Measurements from ENCODE around the gene GRIN2C. TPM values are rescaled to one million over a fixed set of nuclear protein-coding genes. Genes with fewer than 3 reads are reported as not detected.
"Not testable (repeated sequence)": the region's sequence is repeated elsewhere in the genome, so short reads cannot be mapped to it uniquely, and the experiment has no call there.

GRIN2C gene
- total RNA-seq, 3 donors from 2014 or later (not counting 1 experiment from before 2014, with no cell fraction given), result not detected

DNA sequence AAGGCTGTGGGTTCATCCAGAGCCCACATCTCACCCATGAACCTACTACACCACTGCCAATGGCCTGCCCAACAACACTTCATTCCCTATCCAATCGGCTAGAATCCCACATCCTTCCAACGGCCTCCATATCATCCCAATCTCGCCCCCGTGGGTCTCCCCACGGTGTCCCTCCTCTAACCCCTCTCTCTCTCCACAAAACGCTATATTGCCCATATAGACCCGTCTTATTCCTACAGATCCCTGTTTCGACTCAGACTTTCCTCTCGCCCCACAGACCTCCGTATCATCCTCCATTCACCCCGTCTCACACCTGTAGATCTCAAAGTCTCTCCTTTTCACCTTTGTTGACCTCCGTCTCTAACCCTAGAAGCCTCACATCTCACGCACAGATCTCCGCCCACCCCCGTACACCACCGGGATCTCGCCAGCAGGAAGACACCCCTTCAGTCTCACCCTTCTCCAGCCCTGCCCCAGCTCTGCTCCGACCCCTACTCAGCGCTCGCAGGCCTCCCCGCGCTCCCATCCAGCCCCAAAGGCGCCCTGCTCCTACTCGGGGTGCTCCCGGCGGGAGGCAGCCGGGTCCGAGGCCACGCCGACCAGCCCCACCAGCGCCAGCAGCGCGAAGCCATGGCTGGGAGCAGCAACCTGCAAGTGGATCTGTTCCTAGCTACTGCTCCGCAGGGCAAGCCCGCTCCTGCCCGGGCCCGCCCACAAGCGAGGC, 12.8 kb upstream of the GRIN2C start, which contains the start of gene FDXR:
TSS of gene FDXR (minus strand) at position 682 of the 724 bp plus-strand sequence. CDS start at position 632, 50 bp downstream.
- Mint-ChIP-seq H3K4me3 (peak within 1 kb of the TSS; percentile 95), H3K9me3 (no peaks in the 10 kb centered on the region), H3K27ac (peak within 1 kb of the TSS; percentile 97), H3K36me3 (no peaks in the 10 kb centered on the region), H3K27me3 (ENCODE audit: low read depth in 2 of 2) (no peaks in the 10 kb centered on the region), H3K4me1 (peaks cover 22 to 29% of the 10 kb centered on the region in 2 donors)
- H3K27me3 ChIP-seq (ENCODE audit: control insufficient read depth, insufficient read depth, low read length), result no peaks in the 10 kb centered on the region
- WGBS (ENCODE audit: insufficient coverage), result 8% methylated on average over 38 of the region's 38 CpGs
- intact Hi-C loops (cut with micrococcal nuclease), result no loop called here
- ATAC-seq (no peak), DNase-seq (no peak)
- peak within 1 kb of the TSS; percentile 91 for H3K27ac ChIP-seq (ENCODE audit: low read length)
- H3K36me3 ChIP-seq (ENCODE audit: control insufficient read depth, insufficient read depth, low read length), result no peaks in the 10 kb centered on the region
- H3K4me1 ChIP-seq (ENCODE audit: control insufficient read depth, insufficient read depth, low read length), result peaks cover 17% of the 10 kb centered on the region
- H3K4me3 ChIP-seq (ENCODE audit: low read length), result peak within 1 kb of the TSS; percentile 68
- no peaks in the 10 kb centered on the region for H3K9me3 ChIP-seq (ENCODE audit: control insufficient read depth, insufficient read depth, low read length)
- TF ChIP-seq, protein P1, sequence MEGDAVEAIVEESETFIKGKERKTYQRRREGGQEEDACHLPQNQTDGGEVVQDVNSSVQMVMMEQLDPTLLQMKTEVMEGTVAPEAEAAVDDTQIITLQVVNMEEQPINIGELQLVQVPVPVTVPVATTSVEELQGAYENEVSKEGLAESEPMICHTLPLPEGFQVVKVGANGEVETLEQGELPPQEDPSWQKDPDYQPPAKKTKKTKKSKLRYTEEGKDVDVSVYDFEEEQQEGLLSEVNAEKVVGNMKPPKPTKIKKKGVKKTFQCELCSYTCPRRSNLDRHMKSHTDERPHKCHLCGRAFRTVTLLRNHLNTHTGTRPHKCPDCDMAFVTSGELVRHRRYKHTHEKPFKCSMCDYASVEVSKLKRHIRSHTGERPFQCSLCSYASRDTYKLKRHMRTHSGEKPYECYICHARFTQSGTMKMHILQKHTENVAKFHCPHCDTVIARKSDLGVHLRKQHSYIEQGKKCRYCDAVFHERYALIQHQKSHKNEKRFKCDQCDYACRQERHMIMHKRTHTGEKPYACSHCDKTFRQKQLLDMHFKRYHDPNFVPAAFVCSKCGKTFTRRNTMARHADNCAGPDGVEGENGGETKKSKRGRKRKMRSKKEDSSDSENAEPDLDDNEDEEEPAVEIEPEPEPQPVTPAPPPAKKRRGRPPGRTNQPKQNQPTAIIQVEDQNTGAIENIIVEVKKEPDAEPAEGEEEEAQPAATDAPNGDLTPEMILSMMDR (IDR thresholded peaks at IDR 0.05), result no peak

DNA sequence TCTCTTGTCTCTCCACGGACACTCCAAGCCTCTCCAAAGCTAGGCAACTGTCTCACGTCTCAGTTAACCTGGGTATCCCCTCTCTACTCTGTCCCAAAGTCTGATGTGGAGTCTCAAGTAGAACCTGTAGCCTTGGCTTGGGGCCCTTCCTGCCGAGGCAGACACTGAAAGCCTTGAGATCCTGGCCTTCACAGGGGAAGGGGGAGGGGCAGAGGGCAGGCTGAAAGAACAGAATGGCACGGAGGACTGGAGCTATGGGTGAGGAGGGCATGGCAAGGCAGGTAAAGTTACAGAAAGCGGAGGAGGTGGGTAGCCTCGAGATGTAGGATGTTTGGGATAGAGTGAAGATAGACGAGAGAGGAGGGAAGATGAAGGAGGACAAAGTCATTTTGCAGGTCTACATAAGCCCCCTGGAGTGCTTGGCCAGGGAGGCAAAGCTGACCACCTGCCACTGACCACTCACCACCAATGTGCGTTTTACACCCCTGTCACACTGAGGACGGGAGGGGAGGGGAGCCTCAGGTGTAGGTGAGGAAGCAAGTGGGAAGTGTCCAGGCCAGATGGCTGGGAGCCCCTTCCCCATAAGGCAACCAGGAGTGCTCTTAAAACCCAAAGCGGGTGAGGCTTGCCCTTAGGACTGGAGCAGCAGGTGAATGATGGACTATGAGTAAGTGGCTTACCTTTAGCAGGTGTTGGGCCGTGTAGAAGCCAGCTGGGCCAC, 11.8 kb upstream of the GRIN2C start:
- no peak overlapping the region for H3K27ac ChIP-seq (ENCODE audit: low read length)
- no peaks in the 10 kb centered on the region for H3K27me3 ChIP-seq (ENCODE audit: control insufficient read depth, insufficient read depth, low read length)
- no peak overlapping the region for H3K4me3 ChIP-seq (ENCODE audit: low read length)
- 82% methylated on average over 10 of the region's 11 CpGs for WGBS (ENCODE audit: insufficient coverage)
- H3K36me3 ChIP-seq (ENCODE audit: control insufficient read depth, insufficient read depth, low read length), result no peaks in the 10 kb centered on the region
- H3K4me1 ChIP-seq (ENCODE audit: control insufficient read depth, insufficient read depth, low read length), result peaks cover 17% of the 10 kb centered on the region
- no peaks in the 10 kb centered on the region for H3K36me3 Mint-ChIP-seq
- no peak overlapping the region for H3K27ac Mint-ChIP-seq
- no peaks in the 10 kb centered on the region for H3K27me3 Mint-ChIP-seq (ENCODE audit: low read depth in 2 of 2)
- intact Hi-C loops (cut with micrococcal nuclease), result no loop called here
- peaks cover 22 to 29% of the 10 kb centered on the region in 2 donors for H3K4me1 Mint-ChIP-seq
- ATAC-seq (no peak), DNase-seq (no peak)
- H3K9me3 ChIP-seq (ENCODE audit: control insufficient read depth, insufficient read depth, low read length), result no peaks in the 10 kb centered on the region
- peak overlapping the region; percentile 95 for H3K4me3 Mint-ChIP-seq
- TF ChIP-seq, protein P1 (IDR thresholded peaks at IDR 0.05), result no peak
- no peaks in the 10 kb centered on the region for H3K9me3 Mint-ChIP-seq

DNA sequence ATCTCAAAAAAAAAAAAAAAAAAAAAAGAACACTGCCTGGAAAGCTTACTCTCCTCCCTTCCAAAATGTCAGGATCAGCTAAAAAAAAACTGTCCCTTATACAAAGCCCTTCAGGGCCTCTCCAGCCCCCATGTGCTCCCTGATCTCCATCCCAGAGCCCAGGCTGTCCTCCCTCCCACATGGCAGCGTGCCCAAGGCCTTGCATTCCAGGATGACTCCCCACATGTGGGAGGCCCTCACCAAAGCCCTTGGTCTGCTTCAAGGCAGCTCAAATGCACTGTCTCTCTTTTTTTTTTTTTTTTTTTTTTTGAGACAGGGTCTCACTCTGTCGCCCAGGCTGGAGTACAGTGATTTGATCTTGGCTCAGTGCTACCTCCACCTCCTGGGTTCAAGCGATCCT, 10.8 kb upstream of the GRIN2C start:
- WGBS (ENCODE audit: insufficient coverage), result 97% methylated on average over 3 of the region's 3 CpGs
- Mint-ChIP-seq H3K4me3 (no peak overlapping the region), H3K27me3 (ENCODE audit: low read depth in 2 of 2) (no peaks in the 10 kb centered on the region), H3K4me1 (peaks cover 22 to 29% of the 10 kb centered on the region in 2 donors), H3K36me3 (no peaks in the 10 kb centered on the region), H3K9me3 (no peaks in the 10 kb centered on the region), H3K27ac (no peak overlapping the region)
- TF ChIP-seq, protein P1 (IDR thresholded peaks at IDR 0.05), result no peak
- no peaks in the 10 kb centered on the region for H3K9me3 ChIP-seq (ENCODE audit: control insufficient read depth, insufficient read depth, low read length)
- intact Hi-C loops (cut with micrococcal nuclease), result no loop called here
- H3K27ac ChIP-seq (ENCODE audit: low read length), result no peak overlapping the region
- no peak overlapping the region for H3K4me3 ChIP-seq (ENCODE audit: low read length)
- ATAC-seq (no peak), DNase-seq (no peak)
- peaks cover 17% of the 10 kb centered on the region for H3K4me1 ChIP-seq (ENCODE audit: control insufficient read depth, insufficient read depth, low read length)
- H3K36me3 ChIP-seq (ENCODE audit: control insufficient read depth, insufficient read depth, low read length), result no peaks in the 10 kb centered on the region
- H3K27me3 ChIP-seq (ENCODE audit: control insufficient read depth, insufficient read depth, low read length), result no peaks in the 10 kb centered on the region

DNA sequence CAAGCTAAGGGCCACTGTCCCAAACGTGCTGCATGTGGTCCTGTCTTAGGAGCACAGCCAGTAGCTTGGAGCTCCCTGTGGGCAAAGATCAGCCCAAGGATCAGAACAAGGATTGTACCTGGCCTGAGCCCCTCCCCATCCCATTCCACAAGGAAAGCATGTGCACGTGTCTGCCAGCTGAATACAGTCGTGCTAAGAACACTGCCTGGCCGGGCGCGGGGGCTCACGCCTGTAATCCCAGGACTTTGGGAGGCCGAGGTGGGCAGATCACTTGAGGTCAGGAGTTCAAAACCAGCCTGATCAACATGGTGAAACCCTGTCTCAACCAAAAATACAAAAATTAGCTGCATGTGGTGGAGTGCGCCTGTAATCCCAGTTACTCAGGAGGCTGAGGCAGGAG, 10.3 kb upstream of the GRIN2C start:
- intact Hi-C loops (cut with micrococcal nuclease); H3K27me3 ChIP-seq (ENCODE audit: control insufficient read depth, insufficient read depth, low read length); H3K36me3 ChIP-seq (ENCODE audit: control insufficient read depth, insufficient read depth, low read length); H3K27me3 Mint-ChIP-seq (ENCODE audit: low read depth in 2 of 2); H3K9me3 Mint-ChIP-seq; DNase-seq; H3K9me3 ChIP-seq (ENCODE audit: control insufficient read depth, insufficient read depth, low read length); H3K4me3 Mint-ChIP-seq; ATAC-seq; H3K27ac Mint-ChIP-seq; H3K4me3 ChIP-seq (ENCODE audit: low read length); H3K27ac ChIP-seq (ENCODE audit: low read length); H3K36me3 Mint-ChIP-seq: not testable (repeated sequence)
- peaks cover 17% of the 10 kb centered on the region for H3K4me1 ChIP-seq (ENCODE audit: control insufficient read depth, insufficient read depth, low read length)
- 94% methylated on average over 9 of the region's 9 CpGs for WGBS (ENCODE audit: insufficient coverage)
- H3K4me1 Mint-ChIP-seq, result peaks cover 24 to 31% of the 10 kb centered on the region in 2 donors

All from natural killer cell (primary cell).